GM12864 (cell line): Measurements from ENCODE around the gene NT5C2.

Experiments
- DNase-seq: peaks from one replicate; pipeline ENCODE4 v3.0.0-alpha.2; 2011; ENCODE audit warnings: low read depth
- H3K4me3 ChIP-seq: 2 replicates; pipeline ENCODE4 v1.5.1; 2011; ENCODE audit warnings: mild to moderate bottlenecking, low read depth, low read length, control low read depth
- TF ChIP-seq, protein P1 (sequence below): IDR thresholded peaks from 2 replicates; pipeline ENCODE4 v1.5.1; 2011; ENCODE audit warnings: low read depth, mild to moderate bottlenecking, moderate library complexity, low read length, control low read depth, inconsistent platforms; ENCODE audit errors: missing control alignments

Gene NT5C2

DNA sequence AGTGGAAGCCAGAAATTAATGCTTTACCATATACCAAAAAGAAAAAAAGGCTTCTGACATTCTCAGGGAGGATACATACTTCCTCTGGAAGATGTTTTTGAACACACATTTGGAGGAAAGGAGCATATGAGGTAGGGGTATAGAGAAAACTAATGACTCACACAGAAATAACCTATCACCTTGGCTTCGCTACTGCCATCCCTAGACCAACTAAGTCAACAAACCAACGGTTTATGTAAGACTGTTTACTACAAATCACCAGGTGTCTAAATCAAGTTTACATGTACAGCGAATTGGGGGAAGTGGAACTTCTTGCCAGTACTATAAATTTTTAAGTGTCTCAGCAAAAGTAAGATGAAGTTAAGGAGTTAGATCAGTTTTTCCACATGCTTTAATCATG, 96.9 kb downstream of the NT5C2 start:
- no peak for DNase-seq
- TF ChIP-seq, protein P1, sequence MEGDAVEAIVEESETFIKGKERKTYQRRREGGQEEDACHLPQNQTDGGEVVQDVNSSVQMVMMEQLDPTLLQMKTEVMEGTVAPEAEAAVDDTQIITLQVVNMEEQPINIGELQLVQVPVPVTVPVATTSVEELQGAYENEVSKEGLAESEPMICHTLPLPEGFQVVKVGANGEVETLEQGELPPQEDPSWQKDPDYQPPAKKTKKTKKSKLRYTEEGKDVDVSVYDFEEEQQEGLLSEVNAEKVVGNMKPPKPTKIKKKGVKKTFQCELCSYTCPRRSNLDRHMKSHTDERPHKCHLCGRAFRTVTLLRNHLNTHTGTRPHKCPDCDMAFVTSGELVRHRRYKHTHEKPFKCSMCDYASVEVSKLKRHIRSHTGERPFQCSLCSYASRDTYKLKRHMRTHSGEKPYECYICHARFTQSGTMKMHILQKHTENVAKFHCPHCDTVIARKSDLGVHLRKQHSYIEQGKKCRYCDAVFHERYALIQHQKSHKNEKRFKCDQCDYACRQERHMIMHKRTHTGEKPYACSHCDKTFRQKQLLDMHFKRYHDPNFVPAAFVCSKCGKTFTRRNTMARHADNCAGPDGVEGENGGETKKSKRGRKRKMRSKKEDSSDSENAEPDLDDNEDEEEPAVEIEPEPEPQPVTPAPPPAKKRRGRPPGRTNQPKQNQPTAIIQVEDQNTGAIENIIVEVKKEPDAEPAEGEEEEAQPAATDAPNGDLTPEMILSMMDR, result no peak
- H3K4me3 ChIP-seq, result no peak overlapping the region

DNA sequence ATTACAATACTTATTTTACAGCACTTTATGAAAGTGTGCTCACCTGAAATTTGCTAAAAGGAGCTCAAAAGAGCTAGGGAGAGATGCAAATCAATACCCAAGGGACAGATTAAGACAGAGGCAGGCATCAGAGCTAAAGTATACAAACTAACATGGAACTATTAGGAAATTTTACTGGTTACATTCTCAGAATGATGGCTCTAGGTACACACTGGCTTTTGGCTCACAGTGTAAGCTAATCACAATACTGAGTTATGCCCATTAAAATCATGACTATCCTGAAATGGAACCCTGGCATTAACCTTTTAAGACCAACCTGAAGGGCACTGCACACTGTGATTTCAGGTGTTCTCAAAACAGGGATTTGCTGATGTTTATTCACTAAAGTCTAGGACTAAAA, 98.1 kb downstream of the NT5C2 start:
- TF ChIP-seq, protein P1, result no peak
- DNase-seq, result no peak
- no peak overlapping the region for H3K4me3 ChIP-seq

DNA sequence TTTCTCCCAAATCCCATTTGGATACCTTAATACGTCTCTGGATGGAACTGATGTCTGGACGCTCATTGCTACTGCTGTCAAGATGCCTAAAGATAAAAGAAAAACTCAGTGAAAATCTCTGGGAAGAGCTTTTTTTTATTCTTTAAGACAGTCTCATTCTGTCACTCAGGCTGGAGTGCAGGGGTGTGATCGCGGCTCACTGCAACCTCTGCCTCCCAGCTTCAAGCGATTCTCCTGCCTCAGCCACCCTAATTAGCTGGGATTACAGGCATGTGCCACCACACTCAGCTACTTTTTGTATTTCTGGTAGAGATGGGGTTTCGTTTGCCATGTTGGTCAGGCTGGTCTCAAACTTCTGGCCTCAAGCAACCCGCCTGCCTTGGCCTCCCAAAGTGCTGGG, 102.2 kb downstream of the NT5C2 start:
- no peak for DNase-seq
- TF ChIP-seq, protein P1, result no peak
- H3K4me3 ChIP-seq, result no peak overlapping the region

DNA sequence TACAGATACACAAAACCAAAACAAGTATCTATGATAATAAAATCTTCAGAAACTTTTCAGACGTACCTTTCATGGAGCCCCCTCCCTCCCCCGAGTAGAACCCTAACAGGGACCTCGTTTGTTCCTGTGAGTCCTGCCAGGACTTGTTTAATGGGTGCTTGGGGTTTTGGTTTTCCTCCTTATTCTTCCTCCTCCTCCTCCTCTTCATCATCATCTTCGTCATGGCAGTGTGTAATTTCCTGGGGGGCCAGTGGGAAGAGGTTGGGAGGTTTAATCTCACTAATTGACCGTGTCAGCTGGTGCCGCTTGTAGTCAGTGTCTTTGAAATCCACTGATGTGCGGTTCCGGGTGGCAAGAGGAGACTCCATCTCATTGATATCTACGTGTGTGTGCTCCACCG, 103.6 kb downstream of the NT5C2 start:
- DNase-seq, result no peak
- TF ChIP-seq, protein P1, result no peak
- H3K4me3 ChIP-seq, result no peak overlapping the region

DNA sequence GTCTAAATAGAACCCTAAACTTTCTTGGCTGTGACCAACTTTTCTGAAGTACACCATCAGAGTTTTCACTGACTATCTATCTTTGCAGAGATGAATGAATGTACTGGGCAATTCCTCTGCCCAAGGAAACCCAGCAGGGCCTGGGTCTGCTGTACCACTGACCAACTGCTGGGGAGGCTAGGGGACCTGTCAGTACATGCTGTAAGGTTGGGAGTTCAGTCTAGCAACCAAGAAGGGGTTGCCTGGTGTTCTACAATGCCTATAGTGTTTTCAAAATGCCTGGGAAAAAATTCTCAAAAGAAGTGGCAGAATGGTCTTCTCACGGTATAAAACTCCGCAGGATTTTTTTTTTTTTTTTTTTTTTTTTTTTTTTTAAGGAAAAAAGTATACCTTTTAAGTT, 106.3 kb downstream of the NT5C2 start:
- TF ChIP-seq, protein P1, result no peak
- no peak overlapping the region for H3K4me3 ChIP-seq
- DNase-seq, result no peak

DNA sequence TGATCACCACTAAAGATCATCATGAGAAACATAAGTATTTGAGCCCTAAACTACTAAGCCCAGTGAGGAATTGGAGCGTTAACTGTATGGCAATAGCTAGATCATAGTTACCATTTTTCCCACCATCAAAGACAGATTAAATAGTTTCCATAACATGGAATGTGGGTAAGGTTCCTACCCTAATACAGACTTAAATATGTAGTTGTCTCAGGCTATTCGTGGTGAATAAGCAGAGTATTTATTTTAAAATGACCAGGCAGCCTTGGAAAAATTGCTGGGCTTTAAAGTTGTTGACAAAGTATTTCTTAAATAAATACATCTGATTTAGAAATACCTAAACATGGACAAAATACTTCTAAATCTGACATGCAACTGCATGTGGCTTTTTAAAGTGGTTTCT, 106.8 kb downstream of the NT5C2 start:
- no peak overlapping the region for H3K4me3 ChIP-seq
- TF ChIP-seq, protein P1, result no peak
- DNase-seq, result no peak

DNA sequence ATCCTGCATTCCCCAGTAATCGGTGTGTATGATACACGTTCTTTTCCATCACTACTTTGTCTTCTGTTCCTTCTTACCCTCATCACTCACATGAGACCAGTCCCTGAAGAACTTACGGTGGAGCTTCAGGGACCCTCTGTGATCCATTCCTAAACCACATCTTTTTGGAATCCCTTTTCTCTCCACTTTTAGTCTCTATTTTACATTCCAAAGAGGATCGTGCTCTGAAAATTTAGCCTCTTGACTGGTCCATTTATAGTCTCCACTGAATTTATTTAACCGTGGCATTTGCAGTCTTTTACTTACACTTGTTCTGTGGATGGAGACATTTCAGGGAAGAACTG, 109.1 kb downstream of the NT5C2 start:
- TF ChIP-seq, protein P1, result no peak
- no peak for DNase-seq

More for the DNA sequence above, 109.1 kb downstream of the NT5C2 start:
- H3K4me3 ChIP-seq, result no peak overlapping the region
